Motor neuron (in vitro differentiated cells): ENCODE measurements around the gene BMP7. TPM values are rescaled to one million over a fixed set of nuclear protein-coding genes. Genes with fewer than 3 reads are reported as not detected.
"Not testable (repeated sequence)": the region's sequence is repeated elsewhere in the genome, so short reads cannot be mapped to it uniquely, and the experiment has no call there.

Experiments used
- ATAC-seq, 8 experiments: fragments of 200-7000 bp; cut with Tn5 transposase; replicated peaks in 6 of 8; 2 replicates each; pipeline ENCODE4 v1.8.0; 2021; ENCODE audit warnings: mild to moderate bottlenecking in 8 of 8, moderate library complexity in 8 of 8
- H3K27ac ChIP-seq, 2 donors: fragments of 250-450 bp; sonication (Bioruptor Pico); 2 replicates each; pipeline ENCODE4 v1.9.0; 2021; ENCODE audit warnings: antibody characterized with exemption in 2 of 2, mild to moderate bottlenecking in 2 of 2, moderate library complexity in 1 of 2
- H3K4me1 ChIP-seq, 2 donors: fragments of 250-450 bp; sonication (Bioruptor Pico); replicated peaks in 1 of 2; 2 replicates each; pipeline ENCODE4 v1.6.1; 2021; ENCODE audit warnings: antibody characterized with exemption in 2 of 2, mild to moderate bottlenecking in 2 of 2, moderate library complexity in 1 of 2
- H3K4me3 ChIP-seq, 5 donors: fragments of 250-450 bp; sonication (Bioruptor Pico); 2 replicates each; pipeline ENCODE4 v1.9.0; 2021; ENCODE audit warnings: antibody characterized with exemption in 5 of 5, mild to moderate bottlenecking in 5 of 5, moderate library complexity in 4 of 5
- WGBS, 10 experiments: fragments of 450-650 bp; shearing (Covaris generic); methylation state at CpG; one replicate each; pipeline ENCODE4 v1.0.0; 2022; 5-methylcytosine and 5-hydroxymethylcytosine counted together
- in situ Hi-C, 9 experiments: fragments of 400-800 bp; cut with MboI; loops; one replicate each; pipeline ENCODE4 v1.15.0; 2021; ENCODE audit warnings: low sequenced_read_pairs in 9 of 9, low pct_unique_long_range_greater_than_20kb in 2 of 9; ENCODE audit not compliant: unreplicated experiment in 9 of 9
- total RNA-seq, 8 experiments: library from RNA; unstranded; fragments of 300-600 nt; gene quantifications; 2 replicates each; pipeline versions ENCODE4 v1.2.3 to v1.2.4, GENCODE V29; 2022

BMP7 gene
- total RNA-seq, 8 experiments from 2014 or later, result 0.15 to 39.6 (median 22.1) TPM; not detected in 1

DNA sequence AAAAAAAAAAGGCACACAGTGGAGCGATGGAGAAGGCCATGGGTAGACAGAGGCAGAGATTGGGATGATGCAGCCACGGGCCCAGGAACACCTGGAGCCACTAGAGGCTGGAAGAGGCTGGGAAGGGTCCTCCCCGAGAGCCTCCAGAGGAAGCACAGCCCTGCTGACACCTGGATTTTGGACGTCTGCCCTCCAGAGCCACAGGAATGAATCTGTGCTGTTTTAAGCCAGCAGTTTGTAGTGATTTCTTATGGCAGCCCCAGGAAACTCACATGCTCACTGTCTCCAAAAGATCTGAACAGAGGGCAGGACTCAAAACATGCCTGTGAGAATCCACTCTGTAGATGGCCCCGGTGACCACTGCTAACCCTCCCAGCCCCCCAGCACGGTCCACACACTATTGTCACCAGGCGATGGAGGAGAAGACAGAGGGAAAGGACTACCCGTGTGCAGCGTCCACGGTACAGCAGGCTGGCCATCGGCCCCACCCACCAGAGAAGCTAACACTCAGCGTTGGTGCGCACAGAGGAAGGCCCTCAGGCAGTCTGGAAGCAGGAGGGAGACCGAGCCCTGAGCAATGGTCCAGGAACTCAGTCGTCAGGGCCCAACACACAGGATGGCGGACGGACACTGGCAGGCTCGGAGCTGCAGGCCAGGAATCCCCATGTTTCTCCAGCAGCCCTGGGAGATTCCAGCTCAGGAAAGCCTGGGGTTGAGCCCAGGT is 99.7 kb downstream of the BMP7 start:
- in situ Hi-C loops, result no loop called here
- WGBS, 10 experiments, result 60 to 100% (median 84%) methylated on average over 1 to 7 of the region's 18 CpGs; no CpG with 5 or more reads in 4 of the 10 experiments
- Histone ChIP-seq H3K27ac (no peak overlapping the region), H3K4me3 (no peak overlapping the region), H3K4me1 (peaks cover 0 to 3% of the 10 kb centered on the region in 2 donors)
- ATAC-seq, result no peak

DNA sequence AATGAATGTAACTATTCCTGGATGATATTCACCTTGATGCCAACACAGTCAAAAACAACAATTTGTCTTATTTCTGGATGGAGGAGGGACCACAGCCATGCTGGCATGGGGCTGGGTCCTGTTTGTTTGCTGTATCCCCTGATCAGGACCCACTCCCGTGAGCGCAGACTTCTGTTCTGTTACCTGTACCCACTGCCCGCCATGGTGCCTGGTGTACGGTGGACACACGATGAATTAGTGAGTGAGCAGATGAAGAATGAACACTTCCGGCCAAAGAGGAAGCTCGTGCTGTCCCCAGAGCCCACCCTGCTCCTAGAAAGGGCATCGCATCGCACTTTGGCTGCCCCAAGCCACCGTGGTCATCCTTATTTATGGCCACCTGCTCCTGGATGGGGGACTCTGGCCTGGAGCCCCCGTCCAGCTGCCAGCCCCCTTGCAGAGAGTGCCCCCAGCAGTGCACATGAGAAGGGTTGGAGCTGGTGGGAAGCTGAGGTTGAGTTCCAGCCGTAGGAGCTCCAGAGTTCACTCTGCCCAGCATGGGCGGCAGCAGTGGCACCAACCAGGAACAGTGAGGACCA is 100.9 kb downstream of the BMP7 start:
- in situ Hi-C loops, result no loop called here

DNA sequence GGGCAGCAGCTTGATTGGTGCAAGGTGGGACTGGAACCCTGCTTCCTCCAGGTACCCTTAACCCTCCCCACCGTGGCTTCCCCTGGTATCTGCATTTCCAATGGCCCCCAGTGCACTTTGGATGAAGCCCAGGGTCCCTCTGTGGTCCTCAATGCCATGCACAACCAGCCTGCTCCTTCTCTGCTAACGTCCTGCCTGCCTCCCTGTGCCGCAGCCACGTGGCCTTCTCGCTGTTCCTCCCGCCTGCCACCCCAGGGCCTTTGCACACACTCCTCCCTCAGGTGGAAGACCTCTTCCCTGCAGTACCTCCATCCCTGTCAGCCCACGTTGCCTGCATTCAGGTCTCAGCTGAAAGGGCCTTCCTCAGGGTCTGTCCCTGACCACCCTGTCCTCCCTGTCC is 101.6 kb downstream of the BMP7 start:
- no peak overlapping the region for H3K4me3 ChIP-seq
- ATAC-seq, result no peak
- in situ Hi-C loops, result no loop called here
- 17 to 100% (median 94%) methylated on average over 1 to 5 of the region's 7 CpGs; no CpG with 5 or more reads in 4 of the 10 experiments for WGBS, 10 experiments
- H3K27ac ChIP-seq, result no peak overlapping the region
- H3K4me1 ChIP-seq, result peaks cover 0 to 3% of the 10 kb centered on the region in 2 donors

More for the DNA sequence above, 100.9 kb downstream of the BMP7 start:
- WGBS, 10 experiments, result 95 to 100% (median 98%) methylated on average over 6 to 10 of the region's 13 CpGs; no CpG with 5 or more reads in 7 of the 10 experiments
- no peak for ATAC-seq
- no peak overlapping the region for H3K27ac ChIP-seq
- no peak overlapping the region for H3K4me3 ChIP-seq
- peaks cover 0 to 3% of the 10 kb centered on the region in 2 donors for H3K4me1 ChIP-seq

DNA sequence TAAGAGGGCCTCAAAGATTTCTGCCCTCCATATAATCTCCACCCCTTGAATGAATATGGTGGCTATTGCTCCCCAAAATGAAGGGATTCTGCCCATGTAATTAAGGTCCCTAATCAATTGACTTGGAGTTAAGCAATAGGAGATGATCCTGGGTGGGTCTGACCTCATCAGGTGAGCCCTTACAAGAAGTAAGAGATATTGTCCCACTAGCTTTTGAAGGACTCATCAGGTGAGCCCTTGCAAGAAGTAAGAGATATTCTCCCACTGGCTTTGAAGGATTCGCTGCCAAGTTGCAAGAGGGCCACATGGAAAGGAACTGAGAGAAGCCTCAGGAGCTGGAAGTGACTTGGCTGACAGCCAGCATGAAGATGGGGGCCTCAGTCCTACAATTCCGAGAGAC is 103.4 kb downstream of the BMP7 start:
- 14 to 100% (median 82%) methylated on average over 1 to 2 of the region's 2 CpGs; no CpG with 5 or more reads in 4 of the 10 experiments for WGBS, 10 experiments
- Histone ChIP-seq H3K4me3 (no peak overlapping the region), H3K27ac (no peak overlapping the region), H3K4me1 (peaks cover 0 to under 1% of the 10 kb centered on the region in 2 donors)
- in situ Hi-C loops, result no loop called here
- no peak for ATAC-seq

DNA sequence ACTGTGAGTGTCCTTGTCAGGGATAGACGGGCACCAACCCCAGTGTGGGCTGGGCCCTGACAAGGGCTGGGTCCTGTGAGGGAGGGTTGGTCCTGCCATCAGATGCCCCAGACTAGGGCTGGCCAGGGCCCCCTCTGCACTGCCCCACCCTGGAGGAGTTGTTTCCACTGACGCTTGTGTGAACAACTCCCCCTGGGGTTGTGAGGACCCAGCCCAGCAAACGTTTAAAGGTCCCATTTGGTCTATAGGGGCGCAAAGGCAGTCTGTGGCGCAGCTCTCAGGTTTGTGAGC is 104.1 kb downstream of the BMP7 start:
- 86 to 100% methylated on average over 2 to 5 of the region's 5 CpGs; no CpG with 5 or more reads in 8 of the 10 experiments for WGBS, 10 experiments
- in situ Hi-C loops, result no loop called here
- no peak overlapping the region for H3K27ac ChIP-seq
- no peak for ATAC-seq
- no peaks in the 10 kb centered on the region for H3K4me1 ChIP-seq
- no peak overlapping the region for H3K4me3 ChIP-seq

DNA sequence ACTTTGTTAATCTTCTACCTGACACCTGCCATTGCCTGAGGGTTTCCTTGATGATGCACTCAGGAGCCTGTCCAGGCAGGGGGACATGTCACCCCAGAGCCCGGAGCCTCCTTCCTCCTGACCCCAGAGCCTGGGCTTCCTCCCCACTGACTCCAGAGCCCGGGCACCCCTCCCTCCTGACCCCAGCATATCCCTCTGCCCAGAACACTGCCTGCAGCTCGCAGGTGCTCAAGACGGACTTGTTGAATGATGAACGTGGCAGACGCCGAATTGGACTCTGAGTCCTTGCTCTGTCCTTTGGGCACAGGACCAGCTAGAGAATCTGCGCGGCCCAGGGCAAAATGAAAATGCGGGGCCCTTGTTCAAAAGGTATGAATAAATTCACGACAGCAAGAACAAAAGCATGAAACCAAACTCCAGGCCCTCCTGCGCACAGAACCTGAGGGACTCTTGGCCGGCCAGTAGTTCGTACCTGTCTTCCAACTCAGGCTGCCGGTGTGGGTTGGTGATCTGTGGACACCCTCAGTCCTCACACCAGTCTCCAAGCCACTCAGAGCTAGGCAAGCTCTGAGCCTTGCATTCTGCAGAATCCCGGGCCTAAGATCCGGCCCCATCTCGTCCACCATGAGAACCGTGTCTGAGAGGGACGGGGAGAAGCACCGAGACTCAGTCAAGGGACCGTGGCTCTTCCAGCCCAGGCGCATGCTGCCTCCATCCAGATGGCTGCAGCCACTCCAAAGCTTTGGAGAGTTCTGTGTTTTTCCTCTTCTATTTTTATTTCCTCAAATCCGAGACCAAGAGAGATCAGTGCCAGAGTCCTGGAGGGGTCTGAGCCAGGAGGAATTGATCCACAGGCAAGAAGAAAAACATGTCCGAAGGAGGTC is 104.7 kb downstream of the BMP7 start:
- Histone ChIP-seq H3K4me3 (no peak overlapping the region), H3K4me1 (no peaks in the 10 kb centered on the region), H3K27ac (no peak overlapping the region)
- in situ Hi-C loops, result no loop called here
- 34 to 97% (median 79%) methylated on average over 1 to 11 of the region's 25 CpGs; no CpG with 5 or more reads in 4 of the 10 experiments for WGBS, 10 experiments
- ATAC-seq, result no peak

DNA sequence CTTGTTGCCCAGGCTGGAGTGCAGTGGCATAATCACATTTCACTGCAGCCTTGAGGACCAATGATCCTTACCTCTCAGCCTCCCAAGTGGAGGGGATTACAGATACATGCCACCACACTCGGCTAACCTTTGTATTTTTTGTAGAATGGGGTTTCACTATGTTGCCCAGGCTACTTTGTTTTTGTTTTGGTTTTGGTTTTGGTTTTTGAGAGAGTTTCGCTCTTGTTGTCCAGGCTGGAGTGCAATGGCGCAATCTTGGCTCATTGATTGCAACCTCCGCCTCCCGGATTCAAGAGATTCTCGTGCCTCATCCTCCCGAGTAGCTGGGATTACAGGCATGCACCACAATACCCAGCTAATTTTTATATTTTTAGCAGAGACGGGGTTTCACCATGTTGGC is 105.5 kb downstream of the BMP7 start:
- in situ Hi-C loops, result no loop called here
- ATAC-seq, result no peak
- Histone ChIP-seq H3K4me1 (no peaks in the 10 kb centered on the region), H3K4me3 (no peak overlapping the region), H3K27ac (no peak overlapping the region)
- WGBS, 10 experiments, result 0 to 100% (median 89%) methylated on average over 2 to 8 of the region's 8 CpGs; no CpG with 5 or more reads in 3 of the 10 experiments

DNA sequence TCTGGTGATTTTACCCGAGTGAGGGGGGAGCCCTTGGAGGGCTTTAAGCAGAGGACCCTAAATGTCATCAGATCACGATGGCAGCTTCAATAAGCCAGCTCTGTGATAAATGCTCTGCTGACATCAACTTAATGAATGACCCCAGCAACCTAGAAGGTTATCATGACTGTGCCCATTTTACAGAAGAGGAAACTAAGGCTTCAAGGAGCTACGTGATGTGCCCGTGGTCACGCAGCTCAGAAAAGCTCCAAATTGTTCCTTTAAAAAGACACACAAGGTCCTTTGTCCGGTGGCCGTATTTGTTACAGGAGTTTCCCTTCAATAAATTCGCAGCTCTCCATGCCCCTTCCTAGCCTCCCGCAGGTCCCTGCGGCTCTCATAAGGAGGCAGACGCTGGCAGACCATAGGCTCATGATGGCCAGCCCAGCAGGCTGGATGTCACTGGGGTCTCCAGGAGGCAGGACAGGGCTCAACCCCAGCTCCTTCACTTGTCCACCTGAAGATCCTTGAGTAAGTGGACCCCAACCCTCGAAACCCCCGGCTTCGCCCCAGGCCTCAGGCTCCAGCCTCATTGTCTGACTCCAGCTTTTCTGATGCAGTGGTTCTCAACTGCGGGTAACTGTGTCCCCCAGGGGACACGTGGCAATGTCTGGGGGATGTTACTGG is 106.4 kb downstream of the BMP7 start:
- in situ Hi-C loops, result no loop called here
- no peak overlapping the region for H3K27ac ChIP-seq
- no peaks in the 10 kb centered on the region for H3K4me1 ChIP-seq
- WGBS, 10 experiments, result 0 to 93% (median 49%) methylated on average over 1 to 10 of the region's 16 CpGs; no CpG with 5 or more reads in 4 of the 10 experiments
- no peak overlapping the region for H3K4me3 ChIP-seq
- no peak for ATAC-seq

DNA sequence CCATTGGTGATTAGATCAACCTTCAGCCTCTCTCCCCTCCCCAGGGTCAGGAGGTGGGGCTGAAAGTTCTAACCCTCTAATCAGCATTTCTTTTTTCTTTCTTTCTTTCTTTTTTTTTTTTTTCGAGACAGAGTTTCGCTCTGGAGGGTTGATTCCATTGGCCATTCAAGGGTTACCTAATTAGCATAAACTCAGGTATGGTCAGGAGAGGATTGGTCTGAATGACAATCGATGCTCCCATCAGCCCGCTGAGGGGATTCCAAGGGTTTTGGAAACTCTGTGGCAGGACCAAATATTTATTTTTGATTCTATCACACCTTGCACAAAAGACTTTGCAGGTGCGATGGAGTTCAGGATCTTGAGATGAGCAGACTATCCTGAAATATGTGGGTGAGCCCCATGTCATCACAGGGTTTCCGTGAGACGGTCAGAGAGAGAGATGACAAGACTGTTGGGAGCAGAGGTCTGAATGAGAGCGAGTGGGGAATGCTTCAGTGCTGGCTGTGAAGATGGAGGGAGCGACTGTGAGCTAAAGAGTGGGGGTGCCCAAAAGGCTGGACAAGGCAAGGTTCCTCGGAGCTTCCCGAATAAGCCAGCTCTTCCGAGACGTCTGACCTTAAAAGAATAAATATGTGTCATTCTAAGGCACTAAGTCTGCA is 107.1 kb downstream of the BMP7 start:
- Histone ChIP-seq H3K27ac (no peak overlapping the region), H3K4me3 (no peak overlapping the region), H3K4me1 (no peaks in the 10 kb centered on the region)
- WGBS, 10 experiments, result 51 to 100% (median 69%) methylated on average over 1 to 11 of the region's 13 CpGs; no CpG with 5 or more reads in 1 of the 10 experiments
- in situ Hi-C loops, result no loop called here
- no peak for ATAC-seq

DNA sequence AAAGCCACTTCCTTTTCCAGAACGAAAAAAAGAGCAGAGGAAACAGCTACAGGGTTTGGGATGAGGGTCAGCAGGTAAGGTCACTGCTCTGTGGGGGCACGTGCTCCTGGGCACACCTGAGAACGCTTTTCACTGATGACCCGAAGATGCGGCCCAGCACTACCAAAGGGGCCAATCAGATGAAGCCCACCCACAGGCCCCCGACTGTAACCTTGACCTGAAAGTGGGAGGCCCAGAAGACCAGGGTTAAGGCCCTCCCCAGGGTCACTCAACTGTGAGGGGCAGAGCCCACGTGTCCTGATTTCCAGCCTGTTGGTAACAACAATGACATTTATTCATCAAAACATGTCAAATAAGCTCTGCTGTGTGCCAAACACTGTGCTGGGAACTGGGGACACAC is 108.0 kb downstream of the BMP7 start:
- Histone ChIP-seq H3K4me3 (no peak overlapping the region), H3K27ac (no peak overlapping the region), H3K4me1 (no peaks in the 10 kb centered on the region)
- in situ Hi-C loops, result no loop called here
- ATAC-seq, result no peak
- WGBS, 10 experiments, result 28 to 87% (median 80%) methylated on average over 1 to 6 of the region's 7 CpGs; no CpG with 5 or more reads in 5 of the 10 experiments

DNA sequence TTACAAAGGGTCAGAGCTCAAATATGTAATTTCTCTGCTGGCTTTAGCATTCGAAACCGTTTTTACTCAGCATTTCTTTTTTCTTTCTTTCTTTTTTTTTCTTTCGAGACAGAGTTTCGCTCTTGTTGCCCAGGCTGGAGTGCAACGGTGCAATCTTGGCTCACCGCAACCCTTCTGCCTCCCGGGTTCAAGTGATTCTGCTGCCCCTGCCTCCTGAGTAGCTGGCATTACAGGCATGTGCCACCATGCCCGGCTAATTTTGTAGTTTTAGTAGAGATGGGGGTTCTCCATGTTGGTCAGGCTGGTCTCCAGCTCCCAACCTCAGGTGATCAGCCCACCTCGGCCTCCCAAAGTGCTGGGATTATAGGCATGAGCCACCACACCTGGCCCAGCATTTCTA is 108.7 kb downstream of the BMP7 start:
- H3K4me1 ChIP-seq, ATAC-seq, in situ Hi-C loops, H3K27ac ChIP-seq, H3K4me3 ChIP-seq: not testable (repeated sequence)
- WGBS, 10 experiments, result 27 to 100% (median 93%) methylated on average over 1 to 8 of the region's 9 CpGs; no CpG with 5 or more reads in 3 of the 10 experiments

DNA sequence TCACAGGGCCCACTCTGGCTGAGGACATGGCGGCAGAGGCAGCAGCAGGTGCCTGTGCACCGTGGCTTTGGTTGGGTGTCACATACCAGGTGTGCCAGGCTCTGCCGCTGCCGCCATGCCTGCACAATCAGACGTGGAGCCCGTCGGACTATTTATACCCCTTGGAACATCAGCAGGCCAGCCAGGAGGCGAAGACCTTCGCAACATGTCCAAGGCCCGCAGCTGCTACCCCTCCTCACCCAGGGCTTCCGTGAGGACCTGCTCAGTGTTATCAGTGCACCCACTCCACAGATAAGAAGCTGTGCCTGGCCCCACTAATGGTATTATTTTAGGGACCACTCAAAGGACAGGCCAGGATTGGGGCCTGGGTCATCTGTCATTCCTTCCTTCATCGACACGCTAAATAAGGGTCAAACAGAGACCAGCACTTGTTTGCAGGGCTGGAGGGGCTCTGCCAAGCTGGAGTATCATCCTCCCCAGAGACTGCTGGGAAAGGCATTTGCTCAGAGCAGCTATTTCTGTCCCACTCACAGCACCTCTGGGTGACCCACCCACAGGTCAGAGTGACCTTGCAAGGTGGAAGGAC is 109.2 kb downstream of the BMP7 start:
- in situ Hi-C loops, result no loop called here
- 32 to 100% (median 83%) methylated on average over 1 to 8 of the region's 13 CpGs; no CpG with 5 or more reads in 6 of the 10 experiments for WGBS, 10 experiments
- Histone ChIP-seq H3K4me3 (no peak overlapping the region), H3K4me1 (no peaks in the 10 kb centered on the region), H3K27ac (no peak overlapping the region)
- ATAC-seq, result no peak
